ENCODE results near the gene GAS2L1.

GRCh38 chr22:29332886-29333496 lies 26.5 kb downstream of the GAS2L1 start:
- TF ChIP-seq CTCF (IDR thresholded peaks at IDR 0.05) (no peak), EP300 (IDR thresholded peaks at IDR 0.05) (no peak), POLR2A (IDR thresholded peaks at IDR 0.05) (no peak), POLR2AphosphoS5 (IDR thresholded peaks at IDR 0.05) (no peak)
